Left renal pelvis (tissue), 4 donors: ENCODE data around the gene CTNNBL1. TPM values are rescaled to one million over a fixed set of nuclear protein-coding genes. Genes with fewer than 3 reads are reported as not detected.

Experiments used
- DNase-seq, 4 donors: peaks; one replicate each; pipeline ENCODE4 v3.0.0-alpha.2; 2013; ENCODE audit warnings: low read depth in 4 of 4, low spot score in 3 of 4
- polyA plus RNA-seq, 4 donors: library from polyadenylated mRNA; unstranded; fragments of 120-200 nt; gene quantifications; one replicate each; pipeline ENCODE4 v1.2.1, GENCODE V29; 2013; ENCODE audit not compliant: insufficient read length in 4 of 4

CTNNBL1 gene
- polyA plus RNA-seq, 4 donors: 44.3 to 50.2 (median 48.0) TPM

- no peak for DNase-seq
Observed at GRCh38 chr20:37774156-37774555, 80.3 kb downstream of the CTNNBL1 start.

- DNase-seq: no peak
Observed at GRCh38 chr20:37775200-37775599, 81.4 kb downstream of the CTNNBL1 start.

- no peak for DNase-seq
Observed at GRCh38 chr20:37776049-37776448, 82.2 kb downstream of the CTNNBL1 start.

- DNase-seq: no peak
Observed at GRCh38 chr20:37776526-37776925, 82.7 kb downstream of the CTNNBL1 start.

- no peak for DNase-seq
Observed at GRCh38 chr20:37777012-37777950, 83.5 kb downstream of the CTNNBL1 start.

GRCh38 chr20:37777988-37778659 is 84.3 kb downstream of the CTNNBL1 start:
- no peak for DNase-seq

- DNase-seq: no peak
Observed at GRCh38 chr20:37781626-37782025, 87.8 kb downstream of the CTNNBL1 start.

GRCh38 chr20:37786043-37786442 is 92.2 kb downstream of the CTNNBL1 start:
- DNase-seq: no peak

GRCh38 chr20:37789408-37789807 is 95.6 kb downstream of the CTNNBL1 start:
- DNase-seq: no peak

- DNase-seq: no peak
Observed at GRCh38 chr20:37790900-37791299, 97.1 kb downstream of the CTNNBL1 start.

GRCh38 chr20:37796121-37796520 is 102.3 kb downstream of the CTNNBL1 start:
- DNase-seq: no peak

GRCh38 chr20:37796733-37797132 is 102.9 kb downstream of the CTNNBL1 start:
- no peak for DNase-seq

GRCh38 chr20:37797669-37798175 is 103.9 kb downstream of the CTNNBL1 start:
- no peak for DNase-seq

GRCh38 chr20:37798312-37798711 is 104.5 kb downstream of the CTNNBL1 start:
- no peak for DNase-seq

- DNase-seq: no peak
Observed at GRCh38 chr20:37800618-37801017, 106.8 kb downstream of the CTNNBL1 start.

GRCh38 chr20:37801921-37802320 is 108.1 kb downstream of the CTNNBL1 start:
- DNase-seq: no peak

GRCh38 chr20:37803438-37804307 is 109.8 kb downstream of the CTNNBL1 start:
- peak in 1 of 4 donors; percentile 40 for DNase-seq

- DNase-seq: no peak
Observed at GRCh38 chr20:37804584-37805566, 111.0 kb downstream of the CTNNBL1 start.

- DNase-seq: no peak
Observed at GRCh38 chr20:37807471-37808232, 113.8 kb downstream of the CTNNBL1 start.
